IMR-90 (cell line): ENCODE results near the gene ASCL5. TPM values are rescaled to one million over a fixed set of nuclear protein-coding genes. Genes with fewer than 3 reads are reported as not detected.

Experiments
- ATAC-seq: fragments of 200-7000 bp; cut with Tn5 transposase; 2 replicates; pipeline ENCODE4 v1.9.1; 2020; ENCODE audit warnings: low read depth, mild to moderate bottlenecking, moderate library complexity
- BruUV-seq: library from RNA; stranded (reverse); fragments of 400-500 nt; replicated peaks from 2 replicates; lab custom pipeline; 2021; lab: Mats Ljungman, UMichigan
- CTCF ChIA-PET: fragments of 300-600 bp; formaldehyde crosslinking; extraction: SDS; loops from one replicate; lab custom pipeline; 2021; ENCODE audit warnings: antibody characterized with exemption; lab: Yijun Ruan, JAX
- POLR2A ChIA-PET: fragments of 300-600 bp; sonication (Branson Sonifier 250); formaldehyde crosslinking; loops from one replicate; lab custom pipeline; 2022; ENCODE audit warnings: antibody characterized with exemption; ENCODE audit not compliant: unreplicated experiment; lab: Charles Lee
- DNase-seq: peaks from one replicate; pipeline ENCODE4 v3.0.0; 2013
- H2AFZ ChIP-seq: replicated peaks from 2 replicates; pipeline ENCODE3; 2013; ENCODE audit warnings: low read length, mild to moderate bottlenecking; ENCODE audit not compliant: poor library complexity
- H2AK5ac ChIP-seq: 2 replicates; pipeline ENCODE4 v1.6.1; 2013; ENCODE audit warnings: low read depth, low read length, inconsistent platforms
- H2AK9ac ChIP-seq: replicated peaks from 2 replicates; pipeline ENCODE3; 2013; ENCODE audit warnings: mild to moderate bottlenecking, low read depth, low read length, moderate library complexity; ENCODE audit not compliant: poor library complexity
- H2BK120ac ChIP-seq: 2 replicates; pipeline ENCODE4 v1.6.1; 2013; ENCODE audit warnings: low read depth, low read length, inconsistent platforms
- H2BK15ac ChIP-seq: 3 replicates; pipeline ENCODE4 v1.6.1; 2013; ENCODE audit warnings: low read depth, low read length, inconsistent platforms
- H2BK20ac ChIP-seq: 2 replicates; pipeline ENCODE4 v1.6.1; 2013; ENCODE audit warnings: low read depth, mild to moderate bottlenecking, inconsistent platforms, low read length, moderate library complexity
- H2BK5ac ChIP-seq: 2 replicates; pipeline ENCODE4 v1.6.1; 2013; ENCODE audit warnings: mild to moderate bottlenecking, low read depth, low read length, inconsistent platforms; ENCODE audit not compliant: poor library complexity, severe bottlenecking
- H3K14ac ChIP-seq: replicated peaks from 2 replicates; pipeline ENCODE4 v1.6.1; 2013; ENCODE audit warnings: low read depth, low read length, inconsistent platforms
- H3K18ac ChIP-seq: 2 replicates; pipeline ENCODE4 v1.6.1; 2013; ENCODE audit warnings: low read depth, low read length, control low read depth
- H3K23ac ChIP-seq: 2 replicates; pipeline ENCODE4 v1.6.1; 2013; ENCODE audit warnings: low read depth, low read length, inconsistent platforms
- H3K27ac ChIP-seq: 2 replicates; pipeline ENCODE4 v1.5.1; 2013; ENCODE audit warnings: mild to moderate bottlenecking, control low read depth, low read length; ENCODE audit not compliant: insufficient read depth
- H3K27me3 ChIP-seq: 2 replicates; pipeline ENCODE4 v1.6.1; 2013; ENCODE audit warnings: low read length; ENCODE audit not compliant: control insufficient read depth, insufficient read depth
- H3K36me3 ChIP-seq: 2 replicates; pipeline ENCODE4 v1.6.1; 2013; ENCODE audit warnings: low read length, mixed read lengths; ENCODE audit not compliant: control insufficient read depth, insufficient read depth
- H3K4ac ChIP-seq: 2 replicates; pipeline ENCODE4 v1.6.1; 2013; ENCODE audit warnings: low read depth, low read length, inconsistent platforms
- H3K4me1 ChIP-seq: 2 replicates; pipeline ENCODE4 v1.6.1; 2013; ENCODE audit warnings: low read length, mixed read lengths; ENCODE audit not compliant: control insufficient read depth, insufficient read depth
- H3K4me2 ChIP-seq: 2 replicates; pipeline ENCODE4 v1.6.1; 2013; ENCODE audit warnings: low read depth, mild to moderate bottlenecking, control low read depth, low read length, moderate library complexity
- H3K4me3 ChIP-seq: 2 replicates; pipeline ENCODE4 v1.5.1; 2013; ENCODE audit warnings: low read depth, mild to moderate bottlenecking, control low read depth, low read length, moderate library complexity; ENCODE audit not compliant: insufficient read depth
- H3K56ac ChIP-seq: 2 replicates; pipeline ENCODE4 v1.6.1; 2013; ENCODE audit warnings: low read length, inconsistent platforms; ENCODE audit not compliant: insufficient read depth; ENCODE audit errors: extremely low read depth
- H3K79me1 ChIP-seq, 2 experiments: 2 replicates each; pipeline ENCODE4 v1.6.1; 2013; ENCODE audit warnings: low read length in 2 of 2, inconsistent platforms in 1 of 2, low read depth in 1 of 2
- H3K9ac ChIP-seq: 2 replicates; pipeline ENCODE4 v1.6.1; 2013; ENCODE audit warnings: low read depth, low read length, control low read depth
- H3K9me1 ChIP-seq: 2 replicates; pipeline ENCODE4 v1.6.1; 2013; ENCODE audit warnings: low read length, inconsistent platforms; ENCODE audit not compliant: insufficient read depth
- H3K9me3 ChIP-seq: 2 replicates; pipeline ENCODE4 v1.6.1; 2013; ENCODE audit warnings: low read length; ENCODE audit not compliant: control insufficient read depth, insufficient read depth
- H4K20me1 ChIP-seq: 2 replicates; pipeline ENCODE4 v1.6.1; 2013; ENCODE audit warnings: low read length, inconsistent platforms; ENCODE audit not compliant: insufficient read depth
- H4K5ac ChIP-seq: 2 replicates; pipeline ENCODE4 v1.6.1; 2013; ENCODE audit warnings: mild to moderate bottlenecking, low read depth, low read length, control low read depth
- H4K8ac ChIP-seq, 2 experiments: 2 replicates each; pipeline ENCODE4 v1.6.1; 2013; ENCODE audit warnings: low read depth in 2 of 2, low read length in 2 of 2, control low read depth in 1 of 2, inconsistent platforms in 1 of 2
- H4K91ac ChIP-seq: 2 replicates; pipeline ENCODE4 v1.6.1; 2013; ENCODE audit warnings: low read depth, low read length, inconsistent platforms; ENCODE audit not compliant: insufficient read depth
- BHLHE40 ChIP-seq: fragments of 150-350 bp; IDR thresholded peaks from 2 replicates; pipeline ENCODE4 v1.6.1; 2016; ENCODE audit warnings: mild to moderate bottlenecking, low read depth, low read length
- CEBPB ChIP-seq: IDR thresholded peaks from 2 replicates; pipeline ENCODE4 v1.6.1; 2012; ENCODE audit warnings: low read depth, low read length, improper control_type of control experiment
- FOS ChIP-seq: fragments of 150-350 bp; IDR thresholded peaks from 2 replicates; pipeline ENCODE4 v1.6.1; 2016; ENCODE audit warnings: low read depth, low read length
- NFE2L2 ChIP-seq: fragments of 150-350 bp; IDR thresholded peaks from 2 replicates; pipeline ENCODE4 v1.6.1; 2016; ENCODE audit warnings: low read depth, mild to moderate bottlenecking, low read length
- POLR2A ChIP-seq: IDR thresholded peaks from 2 replicates; pipeline ENCODE4 v1.6.1; 2012; ENCODE audit warnings: mild to moderate bottlenecking, low read depth, low read length
- RCOR1 ChIP-seq: IDR thresholded peaks from 2 replicates; pipeline ENCODE4 v1.6.1; 2012; ENCODE audit warnings: mild to moderate bottlenecking, low read length, improper control_type of control experiment; ENCODE audit not compliant: insufficient replicate concordance
- SMC3 ChIP-seq: fragments of 150-350 bp; IDR thresholded peaks from 2 replicates; pipeline ENCODE4 v1.6.1; 2016; ENCODE audit warnings: low read depth, mild to moderate bottlenecking, antibody characterized with exemption, low read length, moderate library complexity
- WGBS, 2 experiments: methylation state at CpG; one replicate each; pipeline versions ENCODE4 v1.1.5 to v1.1.7; 2013; ENCODE audit warnings: missing lambda C conversion rate in 2 of 2; ENCODE audit not compliant: insufficient read length in 1 of 2; ENCODE audit errors: extremely low coverage in 2 of 2; 5-methylcytosine and 5-hydroxymethylcytosine counted together
- dilution Hi-C: fragments of 300-500 bp; cut with HindIII; formaldehyde crosslinking; loops from one replicate; pipeline ENCODE4 v1.14.3; 2018; ENCODE audit warnings: low sequenced_read_pairs; ENCODE audit not compliant: unreplicated experiment
- in situ Hi-C: fragments of 300-500 bp; cut with MboI; formaldehyde crosslinking; loops from 3 replicates; pipeline ENCODE4 v1.14.3; 2019; ENCODE audit warnings: low sequenced_read_pairs, inconsistent platforms, mixed read lengths
- intact Hi-C: fragments of 100-400 bp; cut with micrococcal nuclease; formaldehyde crosslinking; loops from 2 replicates; pipeline ENCODE4 v1.10.0; 2022
- polyA plus RNA-seq, 3 experiments: library from polyadenylated mRNA; depleted of rRNA; stranded (reverse); fragments of >200 nt; gene quantifications; 2 replicates each; pipeline ENCODE4 v1.2.3, GENCODE V29; 2012; ENCODE audit warnings: low replicate concordance in 1 of 3
- total RNA-seq: library from RNA; depleted of rRNA; stranded (reverse); fragments of >200 nt; gene quantifications from 2 replicates; pipeline ENCODE4 v1.2.3, GENCODE V29; 2012
- TF ChIP-seq, protein P1 (sequence below): fragments of 150-350 bp; IDR thresholded peaks from 2 replicates; pipeline ENCODE4 v1.6.1; 2016; ENCODE audit warnings: low read depth, mild to moderate bottlenecking, low read length, moderate library complexity, borderline replicate concordance
- TF ChIP-seq, protein P2 (sequence below): conservative IDR thresholded peaks from 2 replicates; pipeline ENCODE4 v1.5.1; 2012; ENCODE audit warnings: mild to moderate bottlenecking, low read depth, low read length, improper control_type of control experiment
- TF ChIP-seq, protein P3 (sequence below): fragments of 150-350 bp; IDR thresholded peaks from 2 replicates; pipeline ENCODE4 v1.6.1; 2017; ENCODE audit warnings: mild to moderate bottlenecking, antibody characterized with exemption, low read length, low read depth

Gene ASCL5
- total and polyA plus RNA-seq, 2 of the 4 experiments (the other 2 are of a cell fraction) = not detected

DNA sequence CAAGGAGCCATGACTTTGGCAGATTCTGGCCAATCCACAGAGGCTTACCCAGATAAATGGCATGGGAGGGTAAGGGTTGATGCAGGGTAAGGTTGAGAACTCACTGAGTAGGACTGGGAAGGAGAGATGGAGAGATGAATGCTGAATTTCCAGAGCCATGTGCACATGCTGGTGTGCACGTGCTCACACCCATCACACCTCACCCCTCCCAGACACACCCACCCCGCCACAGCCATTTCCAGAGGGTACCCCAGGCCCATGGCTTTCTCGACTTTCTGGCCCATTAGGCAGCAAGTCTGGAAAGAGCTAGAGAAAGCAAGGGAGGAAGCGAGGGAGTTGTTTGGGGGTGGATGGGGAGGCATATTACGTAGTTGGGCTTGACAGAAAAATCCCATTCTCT is 16.4 kb downstream of the ASCL5 start:
- Histone ChIP-seq H2BK120ac (no peak overlapping the region), H3K14ac (no peak overlapping the region), H3K23ac (no peak overlapping the region), H2AK5ac (no peak overlapping the region), H3K56ac (no peak overlapping the region), H3K79me1 (no peaks in the 10 kb centered on the region), H3K4me3 (no peak overlapping the region), H2BK20ac (no peak overlapping the region), H3K9ac (no peak overlapping the region), H2AK9ac (no peak overlapping the region), H3K4me1 (peaks cover 2% of the 10 kb centered on the region; the same call in 1 of the 2 replicates), H3K27me3 (peaks cover 56% of the 10 kb centered on the region), H2BK15ac (no peak overlapping the region), H4K20me1 (no peaks in the 10 kb centered on the region), H3K27ac (no peak overlapping the region), H3K4ac (no peak overlapping the region), H3K18ac (no peak overlapping the region), H4K8ac (no peak overlapping the region), H4K5ac (no peak overlapping the region), H3K9me3 (no peaks in the 10 kb centered on the region), H2BK5ac (no peak overlapping the region), H3K4me2 (no peak overlapping the region), H3K9me1 (no peaks in the 10 kb centered on the region), H4K91ac (no peak overlapping the region), H3K36me3 (no peaks in the 10 kb centered on the region), H2AFZ (no peak overlapping the region)
- ATAC-seq = no peak
- ChIA-PET POLR2A (no interaction called here), CTCF (no interaction called here)
- BruUV-seq = no TSS peak
- WGBS, 2 experiments = no CpG with 5 or more reads among the region's 5 CpGs
- dilution Hi-C loops (no loop called here), intact Hi-C loops (no loop called here), in situ Hi-C loops (no loop called here)
- TF ChIP-seq CEBPB (no peak), BHLHE40 (no peak), NFE2L2 (no peak), POLR2A (no peak), SMC3 (no peak), RCOR1 (no peak), FOS (no peak)
- TF ChIP-seq, protein P1, sequence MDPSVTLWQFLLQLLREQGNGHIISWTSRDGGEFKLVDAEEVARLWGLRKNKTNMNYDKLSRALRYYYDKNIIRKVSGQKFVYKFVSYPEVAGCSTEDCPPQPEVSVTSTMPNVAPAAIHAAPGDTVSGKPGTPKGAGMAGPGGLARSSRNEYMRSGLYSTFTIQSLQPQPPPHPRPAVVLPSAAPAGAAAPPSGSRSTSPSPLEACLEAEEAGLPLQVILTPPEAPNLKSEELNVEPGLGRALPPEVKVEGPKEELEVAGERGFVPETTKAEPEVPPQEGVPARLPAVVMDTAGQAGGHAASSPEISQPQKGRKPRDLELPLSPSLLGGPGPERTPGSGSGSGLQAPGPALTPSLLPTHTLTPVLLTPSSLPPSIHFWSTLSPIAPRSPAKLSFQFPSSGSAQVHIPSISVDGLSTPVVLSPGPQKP = no peak
- TF ChIP-seq, protein P2, sequence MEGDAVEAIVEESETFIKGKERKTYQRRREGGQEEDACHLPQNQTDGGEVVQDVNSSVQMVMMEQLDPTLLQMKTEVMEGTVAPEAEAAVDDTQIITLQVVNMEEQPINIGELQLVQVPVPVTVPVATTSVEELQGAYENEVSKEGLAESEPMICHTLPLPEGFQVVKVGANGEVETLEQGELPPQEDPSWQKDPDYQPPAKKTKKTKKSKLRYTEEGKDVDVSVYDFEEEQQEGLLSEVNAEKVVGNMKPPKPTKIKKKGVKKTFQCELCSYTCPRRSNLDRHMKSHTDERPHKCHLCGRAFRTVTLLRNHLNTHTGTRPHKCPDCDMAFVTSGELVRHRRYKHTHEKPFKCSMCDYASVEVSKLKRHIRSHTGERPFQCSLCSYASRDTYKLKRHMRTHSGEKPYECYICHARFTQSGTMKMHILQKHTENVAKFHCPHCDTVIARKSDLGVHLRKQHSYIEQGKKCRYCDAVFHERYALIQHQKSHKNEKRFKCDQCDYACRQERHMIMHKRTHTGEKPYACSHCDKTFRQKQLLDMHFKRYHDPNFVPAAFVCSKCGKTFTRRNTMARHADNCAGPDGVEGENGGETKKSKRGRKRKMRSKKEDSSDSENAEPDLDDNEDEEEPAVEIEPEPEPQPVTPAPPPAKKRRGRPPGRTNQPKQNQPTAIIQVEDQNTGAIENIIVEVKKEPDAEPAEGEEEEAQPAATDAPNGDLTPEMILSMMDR = no peak
- TF ChIP-seq, protein P3, sequence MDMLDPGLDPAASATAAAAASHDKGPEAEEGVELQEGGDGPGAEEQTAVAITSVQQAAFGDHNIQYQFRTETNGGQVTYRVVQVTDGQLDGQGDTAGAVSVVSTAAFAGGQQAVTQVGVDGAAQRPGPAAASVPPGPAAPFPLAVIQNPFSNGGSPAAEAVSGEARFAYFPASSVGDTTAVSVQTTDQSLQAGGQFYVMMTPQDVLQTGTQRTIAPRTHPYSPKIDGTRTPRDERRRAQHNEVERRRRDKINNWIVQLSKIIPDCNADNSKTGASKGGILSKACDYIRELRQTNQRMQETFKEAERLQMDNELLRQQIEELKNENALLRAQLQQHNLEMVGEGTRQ = no peak
- no peak for DNase-seq
